Measurements from ENCODE around the gene MACROD2.
"Not testable (repeated sequence)": the region's sequence is repeated elsewhere in the genome, so short reads cannot be mapped to it uniquely, and the experiment has no call there.

MACROD2 gene

GRCh38 chr20:16004108-16004854, 2009.0 kb downstream of the MACROD2 start:
- no peak for DNase-seq (ENCODE audit: low read depth in 2 of 2)

GRCh38 chr20:16005021-16005914, 2010.0 kb downstream of the MACROD2 start:
- no peak for DNase-seq (ENCODE audit: low read depth in 2 of 2)

DNA sequence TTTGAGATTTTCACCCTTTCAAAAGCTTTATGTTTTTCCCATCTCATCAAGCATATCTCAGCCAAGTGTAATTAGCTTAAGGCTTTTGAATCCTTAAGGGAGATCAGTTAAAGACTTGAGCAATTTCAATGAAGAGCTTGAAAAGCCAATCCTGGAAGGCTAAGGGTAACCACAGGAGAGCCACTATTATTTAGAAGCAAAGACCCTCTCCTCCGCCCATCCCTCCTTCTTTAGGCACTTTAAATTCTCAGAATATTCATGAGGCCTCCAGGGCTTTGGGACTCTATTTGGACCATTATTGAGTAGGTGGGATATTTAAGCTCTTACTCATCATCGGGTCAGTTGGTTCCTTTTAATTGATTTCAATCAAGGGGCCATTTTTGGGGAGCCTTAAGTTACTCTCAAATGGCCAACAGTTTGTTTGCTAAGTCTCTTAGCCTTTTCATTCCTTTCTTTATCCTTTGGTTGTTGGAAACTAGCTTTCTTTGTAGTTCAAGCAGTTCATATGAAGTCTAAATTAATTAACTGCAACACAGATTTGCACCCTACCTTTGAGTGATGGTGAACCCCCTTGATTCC, 2010.7 kb downstream of the MACROD2 start:
- DNase-seq (ENCODE audit: low read depth in 2 of 2), result no peak

DNA sequence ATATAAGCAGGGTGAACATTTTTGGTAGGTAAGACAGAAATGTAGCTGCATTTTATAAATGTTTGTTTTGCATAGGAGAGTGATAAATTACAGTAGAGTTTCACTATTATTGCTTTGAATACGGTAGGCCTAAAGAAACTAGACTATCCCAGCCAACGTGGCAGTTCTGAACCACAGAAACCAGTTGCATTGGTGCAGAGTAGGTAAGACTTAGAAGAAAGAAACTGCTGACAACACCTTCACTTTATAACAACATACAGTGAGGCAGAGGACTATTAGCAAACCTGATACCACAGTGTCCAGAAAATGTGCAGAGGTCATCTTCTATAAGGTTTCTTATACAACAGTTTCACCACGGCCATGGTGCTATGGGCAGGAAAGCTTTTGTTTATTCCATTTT, 2011.8 kb downstream of the MACROD2 start:
- no peak for DNase-seq (ENCODE audit: low read depth in 2 of 2)

GRCh38 chr20:16007962-16008361, 2012.6 kb downstream of the MACROD2 start:
- DNase-seq (ENCODE audit: low read depth in 2 of 2), result no peak

DNA sequence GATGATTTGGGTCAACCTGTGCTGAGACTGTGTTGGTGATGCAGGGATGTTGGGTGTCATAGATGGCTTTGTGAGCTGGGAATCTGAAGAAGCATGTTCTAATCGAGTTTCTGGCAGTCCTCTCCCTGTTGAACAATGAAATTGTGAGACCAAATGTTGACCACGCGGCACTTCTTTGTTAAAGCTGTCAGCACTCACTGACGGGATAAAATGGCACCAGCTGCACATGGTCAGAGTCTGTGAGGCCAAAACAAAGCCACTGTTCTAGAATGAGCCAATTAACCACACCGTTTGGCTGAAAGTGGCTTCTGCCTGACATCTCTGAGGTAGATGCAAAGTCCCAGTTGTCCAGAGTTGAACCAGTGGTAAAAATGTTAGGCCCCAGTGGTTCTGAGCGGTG, 2015.7 kb downstream of the MACROD2 start:
- DNase-seq (ENCODE audit: low read depth in 2 of 2), result no peak

- no peak for DNase-seq (ENCODE audit: low read depth in 2 of 2)
These were observed 2016.2 kb downstream of the MACROD2 start for GRCh38 chr20:16011519-16011918.

- DNase-seq (ENCODE audit: low read depth in 2 of 2), result not testable (repeated sequence)
These were observed 2017.6 kb downstream of the MACROD2 start for GRCh38 chr20:16012934-16013333.

DNA sequence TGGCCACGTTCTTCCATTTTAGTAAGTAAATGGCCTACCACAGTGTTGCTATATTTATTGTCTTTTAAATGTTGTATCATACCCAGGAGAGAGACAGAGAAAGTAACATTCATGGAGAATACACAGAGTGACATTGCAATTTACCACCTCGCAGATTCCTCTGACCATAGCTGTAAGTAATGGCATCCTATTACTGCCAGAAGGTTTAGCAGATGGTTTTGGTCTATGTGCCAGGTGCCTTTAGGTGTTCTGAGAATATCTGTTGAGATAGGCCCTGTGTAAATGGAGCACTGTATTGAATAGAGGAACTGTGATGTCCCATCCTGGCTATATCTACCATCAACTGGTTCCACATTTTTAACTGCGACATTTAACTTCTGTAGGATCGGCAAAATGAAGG, 2018.3 kb downstream of the MACROD2 start:
- DNase-seq (ENCODE audit: low read depth in 2 of 2), result no peak

DNA sequence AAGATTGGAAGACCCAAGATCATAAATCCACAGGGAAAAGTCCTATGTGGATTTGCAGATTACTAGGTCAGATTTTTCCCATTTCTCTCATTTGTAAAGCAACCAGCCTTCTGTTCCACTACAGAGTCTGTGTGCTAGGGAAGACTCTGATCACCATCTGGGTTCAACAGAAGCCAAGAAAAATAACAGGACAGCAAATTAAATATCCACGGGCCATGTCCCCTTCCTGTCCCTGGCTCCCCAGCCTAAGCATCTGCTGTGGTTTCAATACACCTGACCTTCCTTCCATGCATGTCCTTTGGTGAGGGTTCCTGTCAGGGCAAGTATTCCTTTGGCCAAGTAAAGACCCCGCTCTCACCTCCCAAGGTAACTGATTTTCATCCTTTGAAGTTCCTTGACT, 2019.1 kb downstream of the MACROD2 start:
- DNase-seq (ENCODE audit: low read depth in 2 of 2), result no peak

GRCh38 chr20:16017656-16018055, 2022.3 kb downstream of the MACROD2 start:
- no peak for DNase-seq (ENCODE audit: low read depth in 2 of 2)

- DNase-seq (ENCODE audit: low read depth in 2 of 2), result no peak
These were observed 2023.6 kb downstream of the MACROD2 start for GRCh38 chr20:16018881-16019280.

DNA sequence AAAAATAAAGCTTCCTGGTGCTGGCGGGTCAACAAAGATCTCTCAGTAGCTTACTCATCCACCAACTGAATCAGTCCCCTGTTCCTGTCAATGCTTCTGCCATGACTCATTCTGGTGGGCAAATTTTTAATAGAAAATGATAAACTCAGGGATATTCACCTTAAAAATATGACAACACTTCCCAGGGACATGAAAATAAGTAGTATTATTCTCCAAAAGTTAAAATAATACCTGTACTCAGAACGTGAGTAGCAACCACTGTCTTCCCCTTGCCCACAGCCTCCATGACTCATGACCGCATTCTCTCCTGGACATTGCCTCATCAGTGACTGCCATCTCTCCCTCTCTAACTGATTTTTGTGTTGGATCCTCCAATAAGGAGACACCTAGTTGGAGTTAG, 2025.7 kb downstream of the MACROD2 start:
- DNase-seq (ENCODE audit: low read depth in 2 of 2), result no peak

DNA sequence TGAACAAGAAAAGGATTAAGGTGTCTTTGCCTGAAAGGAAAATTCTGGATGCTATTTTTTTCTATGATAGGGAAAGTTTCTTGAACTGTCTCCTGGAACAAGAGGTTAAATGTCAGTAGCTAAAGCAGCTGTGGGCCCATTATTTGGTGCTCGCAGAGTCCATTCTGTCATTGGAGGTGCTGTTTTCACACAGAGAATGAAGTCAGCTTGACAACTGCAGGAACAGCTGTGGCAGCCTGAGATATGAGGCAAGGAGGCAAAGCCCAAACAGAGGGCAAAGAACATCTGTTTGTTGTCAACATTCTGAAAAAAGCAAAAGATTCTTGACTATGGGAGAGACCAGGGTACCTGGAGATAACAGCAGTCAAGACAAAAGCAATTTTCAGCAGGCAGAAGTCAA, 2029.8 kb downstream of the MACROD2 start:
- DNase-seq (ENCODE audit: low read depth in 2 of 2), result no peak

DNA sequence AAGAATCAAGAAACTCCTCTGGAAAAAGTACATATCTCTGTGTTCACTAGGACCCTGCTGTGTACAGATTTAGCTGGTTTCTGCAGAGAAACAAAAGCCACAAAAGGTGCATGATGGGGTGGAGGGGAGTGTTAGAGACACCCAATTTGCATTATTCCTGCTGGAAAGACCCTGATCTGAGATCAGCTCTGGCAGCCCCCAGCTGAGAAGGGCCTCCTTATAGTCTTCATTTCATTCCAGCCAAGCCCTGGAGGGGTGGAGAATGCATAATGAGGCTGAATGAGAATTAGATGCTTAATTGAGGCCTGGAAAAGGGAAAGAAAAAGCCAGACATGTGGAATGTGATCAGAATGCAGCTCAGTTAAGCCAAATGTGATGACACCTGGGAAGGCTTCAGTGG, 2032.4 kb downstream of the MACROD2 start:
- DNase-seq (ENCODE audit: low read depth in 2 of 2), result no peak

GRCh38 chr20:16028923-16029322, 2033.6 kb downstream of the MACROD2 start:
- no peak for DNase-seq (ENCODE audit: low read depth in 2 of 2)

DNA sequence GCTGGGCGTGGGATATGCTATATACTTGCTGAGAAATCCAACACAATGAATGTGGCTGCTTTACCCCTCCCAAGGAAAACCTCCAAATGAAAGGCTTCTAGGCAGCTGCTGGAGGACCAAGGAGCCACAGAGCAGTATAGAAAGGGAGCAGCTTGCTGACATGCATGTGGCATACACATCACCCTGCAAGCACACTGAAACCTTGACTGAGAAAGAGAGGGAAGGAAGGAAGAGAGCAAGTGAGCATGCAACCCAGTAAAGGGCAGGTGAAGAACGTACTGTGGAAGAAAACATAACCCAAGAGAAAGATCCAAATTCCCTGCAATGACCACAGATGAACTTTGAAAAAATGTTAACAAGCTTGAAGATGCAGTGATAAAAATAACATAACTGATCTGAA, 2034.9 kb downstream of the MACROD2 start:
- DNase-seq (ENCODE audit: low read depth in 2 of 2), result no peak

GRCh38 chr20:16035576-16035975, 2040.3 kb downstream of the MACROD2 start:
- no peak for DNase-seq (ENCODE audit: low read depth in 2 of 2)

GRCh38 chr20:16036331-16036730, 2041.0 kb downstream of the MACROD2 start:
- no peak for DNase-seq (ENCODE audit: low read depth in 2 of 2)

GRCh38 chr20:16040742-16041141, 2045.4 kb downstream of the MACROD2 start:
- no peak for DNase-seq (ENCODE audit: low read depth in 2 of 2)

DNA sequence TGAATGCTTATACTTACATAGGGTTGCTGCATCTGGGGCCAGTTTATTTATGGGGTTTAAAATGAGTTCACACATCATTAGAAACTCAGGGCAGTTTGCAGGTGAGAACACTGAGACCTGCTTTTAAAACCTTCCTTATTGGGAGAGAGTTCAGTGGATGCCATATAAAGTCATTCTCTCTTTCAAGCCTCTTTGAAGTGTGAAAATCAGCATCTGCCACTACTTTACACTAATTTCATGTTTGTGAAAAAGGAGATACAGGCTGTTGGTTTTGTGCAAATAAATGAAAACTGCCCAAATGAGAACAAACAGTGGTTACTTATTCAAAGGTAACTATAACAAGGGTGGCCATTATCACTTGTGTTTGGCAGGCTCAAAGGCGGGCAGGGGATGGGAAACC, 2047.4 kb downstream of the MACROD2 start:
- DNase-seq (ENCODE audit: low read depth in 2 of 2), result no peak

DNA sequence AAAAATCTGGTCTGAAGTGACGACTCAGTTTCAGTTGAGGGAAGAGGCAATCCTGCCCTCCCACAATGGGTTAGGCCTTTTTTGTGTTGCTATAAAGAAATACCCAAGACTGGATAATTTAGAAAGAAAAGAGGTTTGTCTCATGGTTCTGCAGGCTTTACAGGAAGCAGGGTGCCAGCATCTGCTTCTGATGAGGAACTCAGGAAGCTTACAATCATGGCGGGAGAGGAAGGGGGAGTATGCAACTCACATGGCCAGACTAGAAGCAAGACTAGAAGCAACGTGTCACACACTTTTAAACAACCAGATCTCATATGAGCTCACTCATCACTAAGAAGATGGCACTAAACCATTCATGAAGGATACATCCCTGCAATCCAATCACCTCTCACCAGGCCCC, 2048.6 kb downstream of the MACROD2 start:
- DNase-seq (ENCODE audit: low read depth in 2 of 2), result no peak

GRCh38 chr20:16048876-16049275, 2053.6 kb downstream of the MACROD2 start:
- DNase-seq (ENCODE audit: low read depth in 2 of 2), result no peak
